Measurements from ENCODE around the gene CAMTA1. TPM values are rescaled to one million over a fixed set of nuclear protein-coding genes. Genes with fewer than 3 reads are reported as not detected.

Gene CAMTA1
- total RNA-seq, 5 donors from 2014 or later (not counting 1 experiment from before 2014, with no cell fraction given), result 29.7 to 37.4 (median 34.6) TPM

DNA sequence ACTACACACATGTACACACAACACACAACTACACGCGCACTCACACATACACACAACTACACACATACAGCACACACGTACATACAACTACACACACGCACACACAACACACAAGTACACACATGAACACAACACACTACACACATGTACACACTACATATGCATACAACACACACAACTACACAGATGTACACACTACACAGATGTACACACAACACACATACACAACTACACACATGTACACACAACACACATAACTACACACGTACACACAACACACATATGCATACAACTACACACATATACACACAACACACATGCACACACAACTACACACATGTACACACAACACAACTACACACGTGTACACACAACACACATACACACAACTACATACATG is 318.6 kb downstream of the CAMTA1 start:
- 75% methylated on average over 6 of the region's 6 CpGs for WGBS (ENCODE audit: insufficient coverage)
- Mint-ChIP-seq H3K4me1 (no peaks in the 10 kb centered on the region), H3K4me3 (no peak overlapping the region), H3K27ac (no peak overlapping the region), H3K9me3 (no peaks in the 10 kb centered on the region), H3K27me3 (peaks cover 9 to 14% of the 10 kb centered on the region in 2 donors), H3K36me3 (no peaks in the 10 kb centered on the region)
- Histone ChIP-seq H3K4me1 (ENCODE audit: control insufficient read depth in 1 of 2, extremely low read depth in 1 of 2, insufficient read depth in 2 of 2, low read length in 2 of 2) (no peaks in the 10 kb centered on the region), H3K9me3 (no peaks in the 10 kb centered on the region), H3K27ac (ENCODE audit: low read length) (no peak overlapping the region), H3K27me3 (replicated peaks in 1 of 2; ENCODE audit: control insufficient read depth in 2 of 2, extremely low read depth in 1 of 2, insufficient read depth in 2 of 2, low read length in 1 of 2) (peaks cover 0 to 15% of the 10 kb centered on the region in 2 experiments), H3K36me3 (ENCODE audit: control insufficient read depth in 2 of 2, extremely low read depth in 1 of 2, insufficient read depth in 1 of 2, low read length in 1 of 2) (no peaks in the 10 kb centered on the region), H3K4me3 (ENCODE audit: control insufficient read depth in 1 of 2, extremely low read depth in 1 of 2, low read length in 1 of 2) (no peak overlapping the region)
- ChIA-PET CTCF (no interaction called here), POLR2A (no interaction called here)
- ATAC-seq (replicated peaks in 1 of 4) (no peak), DNase-seq (no peak)

GRCh38 chr1:7104339-7104738 is 319.1 kb downstream of the CAMTA1 start:
- peaks cover 0 to 17% of the 10 kb centered on the region in 2 experiments for H3K27me3 ChIP-seq (replicated peaks in 1 of 2; ENCODE audit: control insufficient read depth in 2 of 2, extremely low read depth in 1 of 2, insufficient read depth in 2 of 2, low read length in 1 of 2)
- H3K27me3 Mint-ChIP-seq, result peaks cover 9 to 14% of the 10 kb centered on the region in 2 donors
- no peaks in the 10 kb centered on the region for H3K36me3 Mint-ChIP-seq
- 83% methylated on average over 2 of the region's 2 CpGs for WGBS (ENCODE audit: insufficient coverage)
- no peak for ATAC-seq (replicated peaks in 1 of 4)
- DNase-seq, result no peak
- H3K27ac ChIP-seq (ENCODE audit: low read length), result no peak overlapping the region
- no peaks in the 10 kb centered on the region for H3K9me3 Mint-ChIP-seq
- ChIA-PET POLR2A (no interaction called here), CTCF (no interaction called here)
- no peaks in the 10 kb centered on the region for H3K36me3 ChIP-seq (ENCODE audit: control insufficient read depth in 2 of 2, extremely low read depth in 1 of 2, insufficient read depth in 1 of 2, low read length in 1 of 2)
- H3K9me3 ChIP-seq, result no peaks in the 10 kb centered on the region
- no peak overlapping the region for H3K27ac Mint-ChIP-seq
- H3K4me3 ChIP-seq (ENCODE audit: control insufficient read depth in 1 of 2, extremely low read depth in 1 of 2, low read length in 1 of 2), result no peak overlapping the region
- no peaks in the 10 kb centered on the region for H3K4me1 ChIP-seq (ENCODE audit: control insufficient read depth in 1 of 2, extremely low read depth in 1 of 2, insufficient read depth in 2 of 2, low read length in 2 of 2)
- no peaks in the 10 kb centered on the region for H3K4me1 Mint-ChIP-seq
- no peak overlapping the region for H3K4me3 Mint-ChIP-seq

DNA sequence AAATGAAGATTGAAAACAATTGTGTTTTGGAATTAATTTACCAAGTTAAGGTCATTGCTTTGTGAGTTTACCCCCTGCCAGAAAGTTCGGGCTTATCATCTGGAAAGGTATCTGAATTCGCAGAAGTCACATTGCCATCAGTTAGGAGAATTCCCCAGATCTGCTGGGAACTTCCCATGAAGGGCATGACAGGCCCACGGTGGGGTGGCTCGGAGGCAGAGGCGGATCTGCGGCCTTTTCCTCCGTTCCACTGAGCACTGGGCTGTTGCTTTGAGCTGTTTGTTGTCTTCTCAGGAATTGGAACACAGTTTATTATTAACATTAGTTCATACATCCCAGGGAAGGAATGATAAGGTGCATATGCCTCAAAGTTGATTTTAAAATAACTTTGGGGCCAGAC is 320.0 kb downstream of the CAMTA1 start:
- Mint-ChIP-seq H3K27me3 (peaks cover 9 to 11% of the 10 kb centered on the region in 2 donors), H3K9me3 (no peaks in the 10 kb centered on the region)
- CTCF ChIA-PET, result no interaction called here

GRCh38 chr1:7106442-7107108 is 321.3 kb downstream of the CAMTA1 start:
- H3K27me3 ChIP-seq (replicated peaks in 1 of 2; ENCODE audit: control insufficient read depth in 2 of 2, extremely low read depth in 1 of 2, insufficient read depth in 2 of 2, low read length in 1 of 2), result peaks cover 0 to 14% of the 10 kb centered on the region in 2 experiments
- H3K4me3 Mint-ChIP-seq, result no peak overlapping the region
- H3K4me3 ChIP-seq (ENCODE audit: control insufficient read depth in 1 of 2, extremely low read depth in 1 of 2, low read length in 1 of 2), result no peak overlapping the region
- no peaks in the 10 kb centered on the region for H3K36me3 Mint-ChIP-seq
- POLR2A ChIA-PET, result no interaction called here
- H3K9me3 Mint-ChIP-seq, result no peaks in the 10 kb centered on the region
- no peaks in the 10 kb centered on the region for H3K4me1 Mint-ChIP-seq
- H3K27me3 Mint-ChIP-seq, result peaks cover 5 to 16% of the 10 kb centered on the region in 2 donors
- H3K36me3 ChIP-seq (ENCODE audit: control insufficient read depth in 2 of 2, extremely low read depth in 1 of 2, insufficient read depth in 1 of 2, low read length in 1 of 2), result no peaks in the 10 kb centered on the region
- no peaks in the 10 kb centered on the region for H3K9me3 ChIP-seq
- DNase-seq (no peak), ATAC-seq (replicated peaks in 1 of 4) (no peak)
- H3K27ac ChIP-seq (ENCODE audit: low read length), result no peak overlapping the region
- H3K27ac Mint-ChIP-seq, result no peak overlapping the region
- CTCF ChIA-PET, result no interaction called here
- no peaks in the 10 kb centered on the region for H3K4me1 ChIP-seq (ENCODE audit: control insufficient read depth in 1 of 2, extremely low read depth in 1 of 2, insufficient read depth in 2 of 2, low read length in 2 of 2)
- WGBS (ENCODE audit: insufficient coverage), result 81% methylated on average over 5 of the region's 15 CpGs

More for the DNA sequence above, 320.0 kb downstream of the CAMTA1 start:
- no peak overlapping the region for H3K4me3 ChIP-seq (ENCODE audit: control insufficient read depth in 1 of 2, extremely low read depth in 1 of 2, low read length in 1 of 2)
- H3K36me3 Mint-ChIP-seq, result no peaks in the 10 kb centered on the region
- no peaks in the 10 kb centered on the region for H3K9me3 ChIP-seq
- H3K36me3 ChIP-seq (ENCODE audit: control insufficient read depth in 2 of 2, extremely low read depth in 1 of 2, insufficient read depth in 1 of 2, low read length in 1 of 2), result no peaks in the 10 kb centered on the region
- no peak for DNase-seq
- no peak overlapping the region for H3K27ac ChIP-seq (ENCODE audit: low read length)
- no CpG with 5 or more reads among the region's 7 CpGs for WGBS (ENCODE audit: insufficient coverage)
- no peak for ATAC-seq (replicated peaks in 1 of 4)
- no peaks in the 10 kb centered on the region for H3K4me1 ChIP-seq (ENCODE audit: control insufficient read depth in 1 of 2, extremely low read depth in 1 of 2, insufficient read depth in 2 of 2, low read length in 2 of 2)
- H3K27me3 ChIP-seq (replicated peaks in 1 of 2; ENCODE audit: control insufficient read depth in 2 of 2, extremely low read depth in 1 of 2, insufficient read depth in 2 of 2, low read length in 1 of 2), result peaks cover 0 to 14% of the 10 kb centered on the region in 2 experiments
- H3K4me3 Mint-ChIP-seq, result no peak overlapping the region
- POLR2A ChIA-PET, result no interaction called here
- H3K4me1 Mint-ChIP-seq, result no peaks in the 10 kb centered on the region
- no peak overlapping the region for H3K27ac Mint-ChIP-seq

- Histone ChIP-seq H3K9me3 (no peaks in the 10 kb centered on the region), H3K4me1 (ENCODE audit: control insufficient read depth in 1 of 2, extremely low read depth in 1 of 2, insufficient read depth in 2 of 2, low read length in 2 of 2) (no peaks in the 10 kb centered on the region), H3K36me3 (ENCODE audit: control insufficient read depth in 2 of 2, extremely low read depth in 1 of 2, insufficient read depth in 1 of 2, low read length in 1 of 2) (no peaks in the 10 kb centered on the region), H3K4me3 (ENCODE audit: control insufficient read depth in 1 of 2, extremely low read depth in 1 of 2, low read length in 1 of 2) (no peak overlapping the region), H3K27ac (ENCODE audit: low read length) (no peak overlapping the region), H3K27me3 (replicated peaks in 1 of 2; ENCODE audit: control insufficient read depth in 2 of 2, extremely low read depth in 1 of 2, insufficient read depth in 2 of 2, low read length in 1 of 2) (peaks cover 0 to 17% of the 10 kb centered on the region in 2 experiments)
- Mint-ChIP-seq H3K36me3 (no peaks in the 10 kb centered on the region), H3K4me3 (no peak overlapping the region), H3K27ac (no peak overlapping the region), H3K4me1 (no peaks in the 10 kb centered on the region), H3K27me3 (peaks cover 5 to 16% of the 10 kb centered on the region in 2 donors), H3K9me3 (no peaks in the 10 kb centered on the region)
- WGBS (ENCODE audit: insufficient coverage), result 80% methylated on average over 15 of the region's 17 CpGs
- ChIA-PET POLR2A (no interaction called here), CTCF (no interaction called here)
- DNase-seq, result no peak
- ATAC-seq (replicated peaks in 1 of 4), result no peak
These were observed 322.0 kb downstream of the CAMTA1 start for GRCh38 chr1:7107109-7107830.

DNA sequence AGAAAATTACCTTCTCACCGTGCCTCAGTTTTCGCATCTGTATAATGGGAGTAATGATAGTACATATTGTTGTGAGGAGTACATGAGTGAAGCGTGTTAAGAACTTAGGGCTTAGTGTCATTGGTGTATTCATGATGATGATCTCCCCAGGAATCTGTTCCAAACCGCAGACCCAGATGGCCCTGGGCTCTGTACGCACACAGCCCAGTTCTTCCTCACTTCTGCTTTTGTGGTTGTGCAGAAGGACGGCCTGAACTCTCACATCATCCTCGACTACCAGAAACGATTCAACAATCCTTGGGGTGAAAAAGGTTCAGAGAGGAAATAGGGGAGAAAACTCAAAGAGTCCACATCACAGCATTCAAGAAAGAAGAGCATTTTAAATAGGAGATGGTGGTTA is 323.0 kb downstream of the CAMTA1 start:
- peaks cover 0 to 3% (median 0%) of the 10 kb centered on the region in 3 donors for H3K9me3 Mint-ChIP-seq
- 60% methylated on average over 1 of the region's 8 CpGs for WGBS (ENCODE audit: insufficient coverage)
- ATAC-seq (replicated peaks in 1 of 4), result no peak
- Histone ChIP-seq H3K9me3 (no peaks in the 10 kb centered on the region), H3K36me3 (ENCODE audit: control insufficient read depth in 2 of 2, extremely low read depth in 1 of 2, insufficient read depth in 1 of 2, low read length in 1 of 2) (no peaks in the 10 kb centered on the region), H3K4me3 (ENCODE audit: control insufficient read depth in 1 of 2, extremely low read depth in 1 of 2, low read length in 1 of 2) (no peak overlapping the region), H3K27ac (ENCODE audit: low read length) (no peak overlapping the region), H3K4me1 (ENCODE audit: control insufficient read depth in 1 of 2, extremely low read depth in 1 of 2, insufficient read depth in 2 of 2, low read length in 2 of 2) (no peaks in the 10 kb centered on the region), H3K27me3 (replicated peaks in 1 of 2; ENCODE audit: control insufficient read depth in 2 of 2, extremely low read depth in 1 of 2, insufficient read depth in 2 of 2, low read length in 1 of 2) (peaks cover 0 to 27% of the 10 kb centered on the region in 2 experiments)
- no peak overlapping the region for H3K4me3 Mint-ChIP-seq
- H3K36me3 Mint-ChIP-seq, result no peaks in the 10 kb centered on the region
- POLR2A ChIA-PET, result no interaction called here
- H3K27me3 Mint-ChIP-seq, result peaks cover 7 to 21% of the 10 kb centered on the region in 2 donors
- H3K27ac Mint-ChIP-seq, result no peak overlapping the region
- CTCF ChIA-PET, result no interaction called here
- H3K4me1 Mint-ChIP-seq, result no peaks in the 10 kb centered on the region
- no peak for DNase-seq

Measured in T-cell (primary cell).